Stimulated activated CD4-positive, alpha-beta T cell treated with anti-CD3 and anti-CD28 coated beads, Interleukin-12 subunit alpha, Interleukin-12 subunit beta, amount 100 ng/mL, for 4 hours (primary cell): ENCODE data around the gene SLC12A5.
"Not testable (repeated sequence)": the region's sequence is repeated elsewhere in the genome, so short reads cannot be mapped to it uniquely, and the experiment has no call there.

Experiments
- DNase-seq: peaks from one replicate; pipeline ENCODE4 v3.0.0-alpha.2; 2020

Gene SLC12A5

GRCh38 chr20:46084805-46085178 lies 55.8 kb downstream of the SLC12A5 start:
- DNase-seq, result no peak

- DNase-seq, result no peak
Measured at GRCh38 chr20:46085179-46085851, 56.3 kb downstream of the SLC12A5 start.

- no peak for DNase-seq
Measured at GRCh38 chr20:46087161-46087560, 58.1 kb downstream of the SLC12A5 start.

GRCh38 chr20:46088409-46089166 lies 59.6 kb downstream of the SLC12A5 start:
- DNase-seq, result no peak

GRCh38 chr20:46089167-46089416 lies 60.1 kb downstream of the SLC12A5 start:
- DNase-seq, result no peak

- DNase-seq, result peak; percentile 93
Measured at GRCh38 chr20:46089417-46090388, 60.7 kb downstream of the SLC12A5 start, which contains the start of gene NCOA5. TSS of gene NCOA5 (minus strand) at chr20:46089962. CDS start at chr20:46079424, 10,538 bp downstream.

- not testable (repeated sequence) for DNase-seq
Measured at GRCh38 chr20:46091622-46092535, 62.9 kb downstream of the SLC12A5 start.

GRCh38 chr20:46093531-46093930 lies 64.5 kb downstream of the SLC12A5 start:
- no peak for DNase-seq

- DNase-seq, result no peak
Measured at GRCh38 chr20:46099491-46100287, 70.7 kb downstream of the SLC12A5 start.

GRCh38 chr20:46100444-46100843 lies 71.4 kb downstream of the SLC12A5 start:
- not testable (repeated sequence) for DNase-seq

GRCh38 chr20:46100988-46101387 lies 72.0 kb downstream of the SLC12A5 start:
- DNase-seq, result no peak

- DNase-seq, result no peak
Measured at GRCh38 chr20:46101957-46102356, 72.9 kb downstream of the SLC12A5 start.

- DNase-seq, result no peak
Measured at GRCh38 chr20:46102940-46103339, 73.9 kb downstream of the SLC12A5 start.

GRCh38 chr20:46104262-46104661 lies 75.2 kb downstream of the SLC12A5 start:
- DNase-seq, result no peak

GRCh38 chr20:46107061-46107460 lies 78.0 kb downstream of the SLC12A5 start:
- DNase-seq, result no peak

- DNase-seq, result no peak
Measured at GRCh38 chr20:46108435-46108841, 79.4 kb downstream of the SLC12A5 start.

GRCh38 chr20:46108976-46109375 lies 80.0 kb downstream of the SLC12A5 start:
- DNase-seq, result no peak
